Measurements from ENCODE around the gene TXNRD2. TPM values are rescaled to one million over a fixed set of nuclear protein-coding genes. Genes with fewer than 3 reads are reported as not detected.

TXNRD2 gene
- total RNA-seq, 1 donor from 2014 or later = 25.7 TPM

DNA sequence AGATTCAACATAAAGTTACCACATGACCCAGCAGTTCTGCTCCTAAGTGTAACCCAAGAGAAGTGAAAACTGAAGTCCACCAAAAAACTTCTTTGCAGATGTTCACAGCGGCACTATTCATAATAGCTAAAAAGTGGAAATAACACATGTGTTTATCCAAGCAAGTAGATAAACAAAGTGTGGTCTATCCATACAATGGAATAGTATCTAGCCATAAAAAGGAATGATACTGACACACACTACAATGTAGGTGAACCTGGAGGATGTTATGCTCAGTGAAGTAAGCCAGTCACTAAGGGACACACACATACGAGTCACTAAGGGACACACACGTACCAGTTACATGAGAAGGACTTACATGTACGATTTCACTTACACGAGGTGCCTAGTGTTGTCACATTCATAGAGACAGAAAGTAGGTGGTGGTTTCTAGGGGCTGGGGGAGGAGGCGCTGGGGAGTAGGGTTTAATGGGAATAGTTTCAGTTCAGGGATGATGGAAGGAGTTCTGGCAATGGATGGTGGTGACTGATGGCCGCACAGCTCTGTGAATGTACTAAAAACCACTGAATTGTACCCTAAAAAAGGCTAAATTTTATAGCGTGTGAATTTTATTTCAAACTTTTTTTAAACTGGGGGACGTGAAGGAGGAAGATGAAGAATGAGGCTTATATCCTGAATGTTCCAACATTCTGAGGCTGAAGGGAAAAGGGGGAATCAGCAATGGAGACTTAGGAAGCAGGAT is 27.2 kb downstream of the TXNRD2 start:
- peaks cover 26% of the 10 kb centered on the region for H3K36me3 Mint-ChIP-seq (ENCODE audit: low read depth, unreplicated experiment)
- FAIRE-seq (peak; percentile 68), DNase-seq (ENCODE audit: low read depth) (no peak)
- Histone ChIP-seq H3K27ac (ENCODE audit: low read depth, low read length) (no peak overlapping the region), H3K9ac (ENCODE audit: low read length) (no peak overlapping the region), H4K20me1 (ENCODE audit: insufficient read depth, low read length) (peaks cover 5% of the 10 kb centered on the region), H3K9me3 (ENCODE audit: insufficient read depth, low read depth, low read length) (no peaks in the 10 kb centered on the region), H3K4me3 (ENCODE audit: insufficient read depth, low read depth, low read length) (no peak overlapping the region), H3K79me2 (ENCODE audit: insufficient read depth, low read length) (no peaks in the 10 kb centered on the region), H2AFZ (ENCODE audit: low read depth, low read length) (no peak overlapping the region), H3K27me3 (ENCODE audit: insufficient read depth, low read length) (no peaks in the 10 kb centered on the region), H3K36me3 (ENCODE audit: insufficient read depth, low read length) (peaks cover 3% of the 10 kb centered on the region), H3K4me2 (ENCODE audit: low read length) (no peak overlapping the region), H3K4me1 (ENCODE audit: insufficient read depth, low read length) (no peaks in the 10 kb centered on the region)
- peaks cover 6% of the 10 kb centered on the region for H3K9me3 Mint-ChIP-seq (ENCODE audit: unreplicated experiment)
- TF ChIP-seq, protein P1, sequence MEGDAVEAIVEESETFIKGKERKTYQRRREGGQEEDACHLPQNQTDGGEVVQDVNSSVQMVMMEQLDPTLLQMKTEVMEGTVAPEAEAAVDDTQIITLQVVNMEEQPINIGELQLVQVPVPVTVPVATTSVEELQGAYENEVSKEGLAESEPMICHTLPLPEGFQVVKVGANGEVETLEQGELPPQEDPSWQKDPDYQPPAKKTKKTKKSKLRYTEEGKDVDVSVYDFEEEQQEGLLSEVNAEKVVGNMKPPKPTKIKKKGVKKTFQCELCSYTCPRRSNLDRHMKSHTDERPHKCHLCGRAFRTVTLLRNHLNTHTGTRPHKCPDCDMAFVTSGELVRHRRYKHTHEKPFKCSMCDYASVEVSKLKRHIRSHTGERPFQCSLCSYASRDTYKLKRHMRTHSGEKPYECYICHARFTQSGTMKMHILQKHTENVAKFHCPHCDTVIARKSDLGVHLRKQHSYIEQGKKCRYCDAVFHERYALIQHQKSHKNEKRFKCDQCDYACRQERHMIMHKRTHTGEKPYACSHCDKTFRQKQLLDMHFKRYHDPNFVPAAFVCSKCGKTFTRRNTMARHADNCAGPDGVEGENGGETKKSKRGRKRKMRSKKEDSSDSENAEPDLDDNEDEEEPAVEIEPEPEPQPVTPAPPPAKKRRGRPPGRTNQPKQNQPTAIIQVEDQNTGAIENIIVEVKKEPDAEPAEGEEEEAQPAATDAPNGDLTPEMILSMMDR (IDR thresholded peaks at IDR 0.05; ENCODE audit: insufficient read depth, low read depth, low read length) = peak; percentile 2
- no peak for TF ChIP-seq EZH2 (IDR thresholded peaks at IDR 0.05; ENCODE audit: insufficient read depth, low read length)
- H3K27ac Mint-ChIP-seq (ENCODE audit: unreplicated experiment) = no peak overlapping the region
- H3K27me3 Mint-ChIP-seq (ENCODE audit: low read depth, unreplicated experiment) = peaks cover 6% of the 10 kb centered on the region
- H3K4me1 Mint-ChIP-seq (ENCODE audit: low read depth, unreplicated experiment) = no peaks in the 10 kb centered on the region
- H3K4me3 Mint-ChIP-seq (ENCODE audit: unreplicated experiment) = no peak overlapping the region

GRCh38 chr22:19913337-19913936 is 28.2 kb downstream of the TXNRD2 start:
- no peak overlapping the region for H3K4me3 Mint-ChIP-seq (ENCODE audit: unreplicated experiment)
- no peaks in the 10 kb centered on the region for H3K27me3 ChIP-seq (ENCODE audit: insufficient read depth, low read length)
- H3K9me3 Mint-ChIP-seq (ENCODE audit: unreplicated experiment) = peaks cover 6% of the 10 kb centered on the region
- H3K4me3 ChIP-seq (ENCODE audit: insufficient read depth, low read depth, low read length) = no peak overlapping the region
- no peak for FAIRE-seq
- H3K9ac ChIP-seq (ENCODE audit: low read length) = no peak overlapping the region
- H3K36me3 Mint-ChIP-seq (ENCODE audit: low read depth, unreplicated experiment) = peaks cover 26% of the 10 kb centered on the region
- no peak for DNase-seq (ENCODE audit: low read depth)
- TF ChIP-seq, protein P1 (IDR thresholded peaks at IDR 0.05; ENCODE audit: insufficient read depth, low read depth, low read length) = no peak
- no peak for TF ChIP-seq EZH2 (IDR thresholded peaks at IDR 0.05; ENCODE audit: insufficient read depth, low read length)
- H2AFZ ChIP-seq (ENCODE audit: low read depth, low read length) = no peak overlapping the region
- peaks cover 6% of the 10 kb centered on the region for H4K20me1 ChIP-seq (ENCODE audit: insufficient read depth, low read length)
- H3K4me2 ChIP-seq (ENCODE audit: low read length) = no peak overlapping the region
- no peak overlapping the region for H3K27ac ChIP-seq (ENCODE audit: low read depth, low read length)
- no peak overlapping the region for H3K27ac Mint-ChIP-seq (ENCODE audit: unreplicated experiment)
- H3K9me3 ChIP-seq (ENCODE audit: insufficient read depth, low read depth, low read length) = no peaks in the 10 kb centered on the region
- no peaks in the 10 kb centered on the region for H3K79me2 ChIP-seq (ENCODE audit: insufficient read depth, low read length)
- peaks cover 6% of the 10 kb centered on the region for H3K27me3 Mint-ChIP-seq (ENCODE audit: low read depth, unreplicated experiment)
- H3K36me3 ChIP-seq (ENCODE audit: insufficient read depth, low read length) = peaks cover 4% of the 10 kb centered on the region
- H3K4me1 Mint-ChIP-seq (ENCODE audit: low read depth, unreplicated experiment) = no peaks in the 10 kb centered on the region
- no peaks in the 10 kb centered on the region for H3K4me1 ChIP-seq (ENCODE audit: insufficient read depth, low read length)
